PC-3 (cell line): ENCODE results near the gene VPS36.

Experiments
- EZH2 ChIP-seq: fragments of 300-600 bp; sonication (generic); IDR thresholded peaks from one replicate; pipeline ENCODE4 v1.6.1; 2017; ENCODE audit warnings: antibody characterized with exemption, mild to moderate bottlenecking, low read length; ENCODE audit not compliant: unreplicated experiment
- EZH2phosphoT487 ChIP-seq: fragments of 300-600 bp; sonication (generic); IDR thresholded peaks from 2 replicates; pipeline ENCODE4 v1.6.1; 2018; ENCODE audit warnings: mild to moderate bottlenecking, antibody characterized with exemption, low read length, borderline replicate concordance
- TF ChIP-seq, protein P1 (sequence below): fragments of 300-600 bp; sonication (generic); conservative IDR thresholded peaks from 2 replicates; pipeline ENCODE4 v1.5.1; 2017; ENCODE audit warnings: antibody characterized with exemption, low read depth, mild to moderate bottlenecking, low read length

DNA sequence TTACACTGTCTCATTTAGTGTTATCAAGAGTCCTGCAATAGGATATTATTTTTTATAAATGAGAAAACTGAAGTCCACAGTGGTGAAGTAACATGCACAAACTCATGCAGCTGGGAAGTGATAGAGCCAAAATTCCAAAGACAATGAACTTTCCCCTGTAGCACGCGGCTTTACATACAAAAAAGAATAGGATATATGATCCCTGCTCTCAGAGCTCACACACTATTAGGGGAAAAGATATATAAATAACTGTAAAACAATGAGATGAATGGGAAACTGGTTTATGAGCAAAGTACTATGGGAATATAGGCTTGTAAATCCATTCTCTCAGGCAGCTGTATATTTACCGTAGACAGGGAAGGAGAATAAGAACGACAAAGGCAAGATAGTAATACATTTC lies 84.1 kb downstream of the VPS36 start:
- TF ChIP-seq, protein P1, sequence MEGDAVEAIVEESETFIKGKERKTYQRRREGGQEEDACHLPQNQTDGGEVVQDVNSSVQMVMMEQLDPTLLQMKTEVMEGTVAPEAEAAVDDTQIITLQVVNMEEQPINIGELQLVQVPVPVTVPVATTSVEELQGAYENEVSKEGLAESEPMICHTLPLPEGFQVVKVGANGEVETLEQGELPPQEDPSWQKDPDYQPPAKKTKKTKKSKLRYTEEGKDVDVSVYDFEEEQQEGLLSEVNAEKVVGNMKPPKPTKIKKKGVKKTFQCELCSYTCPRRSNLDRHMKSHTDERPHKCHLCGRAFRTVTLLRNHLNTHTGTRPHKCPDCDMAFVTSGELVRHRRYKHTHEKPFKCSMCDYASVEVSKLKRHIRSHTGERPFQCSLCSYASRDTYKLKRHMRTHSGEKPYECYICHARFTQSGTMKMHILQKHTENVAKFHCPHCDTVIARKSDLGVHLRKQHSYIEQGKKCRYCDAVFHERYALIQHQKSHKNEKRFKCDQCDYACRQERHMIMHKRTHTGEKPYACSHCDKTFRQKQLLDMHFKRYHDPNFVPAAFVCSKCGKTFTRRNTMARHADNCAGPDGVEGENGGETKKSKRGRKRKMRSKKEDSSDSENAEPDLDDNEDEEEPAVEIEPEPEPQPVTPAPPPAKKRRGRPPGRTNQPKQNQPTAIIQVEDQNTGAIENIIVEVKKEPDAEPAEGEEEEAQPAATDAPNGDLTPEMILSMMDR: no peak
- TF ChIP-seq EZH2 (no peak), EZH2phosphoT487 (no peak)
